Keratinocyte (primary cell): ENCODE data around the gene TNFSF15. TPM values are rescaled to one million over a fixed set of nuclear protein-coding genes. Genes with fewer than 3 reads are reported as not detected.

Source experiments
- DNase-seq: peaks from one replicate; pipeline ENCODE4 v3.0.0-alpha.2; 2011; ENCODE audit warnings: low read depth, missing footprints, low spot score
- FAIRE-seq: peaks from 2 replicates; lab custom pipeline; 2011; peaks lifted over from hg19 to GRCh38; lab: Jason Lieb, UNC
- H2AFZ ChIP-seq: 2 replicates; pipeline ENCODE4 v1.6.0; 2012; ENCODE audit warnings: low read length, control low read depth, inconsistent platforms; ENCODE audit not compliant: control insufficient read depth
- H3K27ac ChIP-seq: 2 replicates; pipeline ENCODE4 v1.5.1; 2011; ENCODE audit warnings: low read length; ENCODE audit not compliant: control insufficient read depth, insufficient read depth
- H3K27me3 ChIP-seq: 3 replicates; pipeline ENCODE4 v1.6.0; 2011; ENCODE audit warnings: low read length; ENCODE audit not compliant: control insufficient read depth, insufficient read depth; ENCODE audit errors: extremely low read depth
- H3K36me3 ChIP-seq, 2 experiments: 2 replicates in 1 of 2; 3 replicates in 1 of 2; pipeline ENCODE4 v1.5.1; 2011; ENCODE audit warnings: low read length in 2 of 2, mild to moderate bottlenecking in 1 of 2; ENCODE audit not compliant: control insufficient read depth in 2 of 2, insufficient read depth in 2 of 2; ENCODE audit errors: extremely low read depth in 1 of 2
- H3K4me1 ChIP-seq: 3 replicates; pipeline ENCODE4 v1.5.1; 2011; ENCODE audit warnings: low read length; ENCODE audit not compliant: control insufficient read depth, insufficient read depth; ENCODE audit errors: extremely low read depth
- H3K4me2 ChIP-seq: 3 replicates; pipeline ENCODE4 v1.6.0; 2011; ENCODE audit warnings: low read depth, low read length; ENCODE audit not compliant: control insufficient read depth, insufficient read depth; ENCODE audit errors: extremely low read depth
- H3K4me3 ChIP-seq, 3 experiments: fragments of 200-600 bp in 1 of 3; sonication (generic) in 1 of 3; 2 replicates in 2 of 3; 3 replicates in 1 of 3; pipeline ENCODE4 v1.5.1; 2011 to 2016; ENCODE audit warnings: low read length in 3 of 3, mild to moderate bottlenecking in 3 of 3, control low read depth in 2 of 3, inconsistent platforms in 1 of 3, low read depth in 1 of 3, mixed read lengths in 1 of 3, mixed run types in 1 of 3, moderate library complexity in 1 of 3; ENCODE audit not compliant: control insufficient read depth in 2 of 3, insufficient read depth in 2 of 3; ENCODE audit errors: extremely low read depth in 1 of 3
- H3K79me2 ChIP-seq: 2 replicates; pipeline ENCODE4 v1.6.0; 2012; ENCODE audit warnings: low read length; ENCODE audit not compliant: control insufficient read depth, insufficient read depth
- H3K9ac ChIP-seq: 3 replicates; pipeline ENCODE4 v1.6.0; 2011; ENCODE audit warnings: low read length; ENCODE audit not compliant: control insufficient read depth, insufficient read depth; ENCODE audit errors: extremely low read depth
- H3K9me1 ChIP-seq: 3 replicates; pipeline ENCODE4 v1.6.0; 2011; ENCODE audit warnings: low read length; ENCODE audit not compliant: control insufficient read depth, insufficient read depth; ENCODE audit errors: extremely low read depth
- H3K9me3 ChIP-seq: 2 replicates; pipeline ENCODE4 v1.5.1; 2012; ENCODE audit warnings: low read depth, low read length; ENCODE audit not compliant: control insufficient read depth
- H4K20me1 ChIP-seq: 3 replicates; pipeline ENCODE4 v1.6.0; 2011; ENCODE audit warnings: low read length; ENCODE audit not compliant: control insufficient read depth, insufficient read depth; ENCODE audit errors: extremely low read depth
- CTCF ChIP-seq, 3 experiments: IDR thresholded peaks in 1 of 3; conservative IDR thresholded peaks in 1 of 3; optimal IDR thresholded peaks in 1 of 3; 2 replicates in 2 of 3; 3 replicates in 1 of 3; pipeline versions ENCODE3 to v1.5.1; 2011; ENCODE audit warnings: low read length in 3 of 3, mild to moderate bottlenecking in 3 of 3, moderate library complexity in 2 of 3, control low read depth in 1 of 3, inconsistent platforms in 1 of 3; ENCODE audit not compliant: insufficient read depth in 2 of 3; ENCODE audit errors: extremely low read depth in 1 of 3
- EZH2 ChIP-seq: IDR thresholded peaks from one replicate; pipeline ENCODE4 v1.6.1; 2012; ENCODE audit warnings: inconsistent platforms, mild to moderate bottlenecking, low read length, moderate library complexity
- dilution Hi-C: fragments of 300-500 bp; cut with MboI; formaldehyde crosslinking; loops from one replicate; pipeline ENCODE4 v1.7.0; 2020; ENCODE audit warnings: low sequenced_read_pairs; ENCODE audit not compliant: extremely low pct_ligation_motif_present
- polyA plus RNA-seq, 5 experiments: library from polyadenylated mRNA; depleted of rRNA in 3 of 5; stranded (reverse) in 3 of 5; stranded (forward) in 1 of 5; unstranded in 1 of 5; fragments of >200 nt; gene quantifications; 1 replicate in 1 of 5; 2 replicates in 3 of 5; 3 replicates in 1 of 5; pipeline versions ENCODE4 v1.2.1 to v1.2.3, GENCODE V29; 2011 to 2012; ENCODE audit warnings: missing spikeins in 2 of 5, low read depth in 1 of 5, low replicate concordance in 1 of 5

TNFSF15 gene
- polyA plus RNA-seq, 1 donor (not counting 4 experiments of a cell fraction or from before 2014, with no cell fraction given), result 1.1 TPM

GRCh38 chr9:114798780-114799427 is 6.9 kb downstream of the TNFSF15 start:
- Histone ChIP-seq H3K4me3 (no peak overlapping the region), H3K79me2 (no peaks in the 10 kb centered on the region), H3K4me2 (peak overlapping the region; percentile 0), H3K9ac (no peak overlapping the region), H3K27ac (no peak overlapping the region), H3K27me3 (no peaks in the 10 kb centered on the region), H3K4me1 (peaks cover 12% of the 10 kb centered on the region), H2AFZ (no peak overlapping the region), H3K9me3 (no peaks in the 10 kb centered on the region), H3K36me3 (no peaks in the 10 kb centered on the region), H4K20me1 (no peaks in the 10 kb centered on the region), H3K9me1 (no peaks in the 10 kb centered on the region)
- DNase-seq (no peak), FAIRE-seq (peak; percentile 61)
- dilution Hi-C loops, result no loop called here
- no peak for TF ChIP-seq CTCF (optimal IDR thresholded peaks at IDR 0.05 in 1 of 3, IDR thresholded peaks at IDR 0.05 in 1 of 3, conservative IDR thresholded peaks at IDR 0.05 in 1 of 3; ENCODE audit: extremely low read depth in 1 of 3, insufficient read depth in 2 of 3, low read length in 3 of 3)
- TF ChIP-seq EZH2, result no peak

- FAIRE-seq (no peak), DNase-seq (no peak)
- Histone ChIP-seq H3K9ac (no peak overlapping the region), H3K36me3 (no peaks in the 10 kb centered on the region), H3K27ac (no peak overlapping the region), H3K9me1 (no peaks in the 10 kb centered on the region), H3K27me3 (no peaks in the 10 kb centered on the region), H2AFZ (no peak overlapping the region), H3K4me2 (no peak overlapping the region), H3K79me2 (no peaks in the 10 kb centered on the region), H3K4me1 (peaks cover 10% of the 10 kb centered on the region), H3K9me3 (no peaks in the 10 kb centered on the region), H4K20me1 (no peaks in the 10 kb centered on the region), H3K4me3 (no peak overlapping the region)
- dilution Hi-C loops, result no loop called here
- TF ChIP-seq CTCF (optimal IDR thresholded peaks at IDR 0.05 in 1 of 3, IDR thresholded peaks at IDR 0.05 in 1 of 3, conservative IDR thresholded peaks at IDR 0.05 in 1 of 3; ENCODE audit: extremely low read depth in 1 of 3, insufficient read depth in 2 of 3, low read length in 3 of 3) (no peak), EZH2 (no peak)
Observed at GRCh38 chr9:114798101-114798500, 7.7 kb downstream of the TNFSF15 start.
